GM18505 (cell line): ENCODE results near the gene LRRC14B.

Experiments
- ATAC-seq: cut with Tn5 transposase; IDR thresholded peaks from one replicate; pipeline ENCODE4 v1.9.1; 2021; ENCODE audit not compliant: unreplicated experiment
- POLR2A ChIP-seq: IDR thresholded peaks from 4 replicates; pipeline ENCODE4 v1.6.1; 2011; ENCODE audit warnings: borderline replicate concordance; ENCODE audit not compliant: insufficient read depth, insufficient read length; ENCODE audit errors: extremely low read depth

The LRRC14B gene

GRCh38 chr5:155651-156410 is 35.5 kb upstream of the LRRC14B start:
- ATAC-seq = no peak
- TF ChIP-seq POLR2A = no peak

GRCh38 chr5:156411-157072 is 34.8 kb upstream of the LRRC14B start:
- no peak for TF ChIP-seq POLR2A
- ATAC-seq = no peak

DNA sequence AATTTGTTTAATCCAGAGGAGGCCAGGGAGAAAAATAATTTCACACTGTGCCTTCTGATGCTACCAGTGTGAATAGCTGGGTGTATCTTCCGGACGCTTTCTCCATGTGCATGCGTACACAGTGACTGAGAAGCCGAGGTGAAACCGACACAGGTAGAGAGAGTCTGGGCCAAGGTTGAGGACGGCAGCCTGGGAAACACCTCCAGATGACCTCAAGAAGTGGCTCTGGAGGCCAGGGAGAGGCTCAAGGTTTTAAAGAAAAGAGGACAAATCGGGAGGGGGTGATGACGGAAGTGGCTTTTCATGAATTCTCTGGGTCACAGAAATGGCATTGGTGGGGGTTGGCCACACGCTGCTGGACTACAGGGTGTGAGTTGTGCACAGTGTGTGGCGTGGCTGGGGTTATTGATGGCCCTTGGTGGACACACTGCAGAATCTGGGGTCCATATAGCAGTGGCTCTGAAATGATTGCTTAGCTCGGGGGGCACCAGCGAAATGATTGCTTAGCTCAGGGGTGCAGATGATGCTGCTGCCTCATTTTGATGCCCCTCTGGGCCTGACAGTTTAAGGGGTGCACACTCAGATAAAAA is 34.1 kb upstream of the LRRC14B start:
- no peak for TF ChIP-seq POLR2A
- ATAC-seq = no peak

DNA sequence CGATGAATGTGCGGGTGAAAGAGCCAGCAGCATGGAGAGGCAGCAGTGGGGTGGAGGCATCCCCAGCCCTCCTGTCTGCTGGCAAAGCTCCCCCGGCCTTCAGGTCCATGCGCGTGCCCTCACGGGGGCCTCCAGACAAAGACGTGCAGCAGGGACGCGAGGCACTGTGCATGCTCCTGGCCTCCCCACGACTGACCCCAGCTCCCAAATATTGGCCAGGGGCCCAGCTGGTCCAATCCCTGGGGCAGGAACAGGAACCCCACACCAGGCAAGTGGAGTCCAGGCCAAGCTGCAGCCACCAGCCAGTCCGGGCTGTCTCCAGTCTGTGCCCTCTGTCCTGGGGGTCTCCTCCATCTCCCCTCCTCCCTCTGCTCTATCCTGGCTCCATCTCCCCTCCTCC is 33.5 kb upstream of the LRRC14B start:
- no peak for TF ChIP-seq POLR2A
- ATAC-seq = no peak

- no peak for ATAC-seq
- no peak for TF ChIP-seq POLR2A
Measured at GRCh38 chr5:158807-159447, 32.4 kb upstream of the LRRC14B start.

GRCh38 chr5:159448-160172 is 31.7 kb upstream of the LRRC14B start:
- TF ChIP-seq POLR2A = no peak
- no peak for ATAC-seq

DNA sequence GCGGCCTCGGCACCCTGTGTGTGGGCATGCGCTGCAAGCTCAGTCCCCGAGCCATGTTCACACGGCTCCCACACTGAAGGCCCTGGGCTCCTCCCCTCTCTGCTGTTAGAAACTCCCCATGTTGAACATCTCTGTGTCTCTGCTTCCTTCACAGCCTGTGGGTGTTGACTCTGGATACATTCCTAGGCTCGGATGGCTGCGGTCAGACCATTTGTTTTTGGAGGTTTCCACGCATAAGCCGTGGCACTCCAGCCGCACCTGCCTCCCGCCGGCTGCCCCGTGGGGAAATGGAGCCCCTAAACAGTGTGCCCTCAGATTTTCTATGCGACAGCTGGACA is 31.2 kb upstream of the LRRC14B start:
- ATAC-seq = no peak
- no peak for TF ChIP-seq POLR2A

DNA sequence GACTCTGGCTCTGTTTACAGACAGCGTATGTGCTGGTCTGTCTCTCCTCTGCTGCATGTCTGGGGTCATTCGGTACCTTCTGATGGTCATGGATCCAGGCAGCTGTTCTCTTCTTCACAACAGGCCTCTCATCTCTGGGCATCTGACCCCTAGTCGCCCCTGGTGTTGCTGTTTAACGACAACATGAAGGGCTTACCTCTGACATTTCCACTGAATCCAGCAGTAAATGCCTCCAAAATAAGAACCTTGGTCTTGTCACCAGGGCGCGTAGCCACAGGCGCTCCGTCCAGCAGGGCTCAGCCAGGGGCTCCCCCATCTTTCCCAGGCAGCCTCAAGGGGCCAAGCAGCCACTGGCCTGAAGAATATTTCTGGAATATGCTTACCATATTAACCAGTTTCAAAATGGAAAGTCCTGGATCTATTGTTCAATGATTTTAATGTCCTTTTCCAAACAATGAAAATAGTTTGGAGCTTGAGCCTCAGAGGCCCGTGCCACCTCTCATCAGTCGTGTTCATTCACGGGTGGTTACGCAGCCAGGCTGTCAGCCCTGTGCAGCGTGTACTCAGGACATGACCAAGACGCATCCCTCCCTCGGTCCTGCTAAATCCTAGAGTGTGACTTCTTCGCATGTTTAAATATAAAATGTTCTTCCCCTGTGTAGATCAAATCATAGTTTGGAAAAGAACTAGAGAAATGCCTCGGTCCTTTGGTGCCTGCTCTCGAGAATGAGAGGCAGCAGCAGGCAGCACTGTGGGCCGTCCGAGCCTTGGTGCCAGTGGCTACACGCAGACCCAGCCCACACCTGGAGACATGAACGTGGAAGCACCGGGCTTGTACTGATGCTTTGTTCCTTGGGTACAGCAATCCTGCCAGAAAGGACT is 30.1 kb upstream of the LRRC14B start:
- ATAC-seq = no peak
- TF ChIP-seq POLR2A = no peak

- TF ChIP-seq POLR2A = no peak
- no peak for ATAC-seq
Measured at GRCh38 chr5:161803-162110, 29.5 kb upstream of the LRRC14B start.

- no peak for ATAC-seq
- TF ChIP-seq POLR2A = no peak
Measured at GRCh38 chr5:162190-162564, 29.1 kb upstream of the LRRC14B start.

DNA sequence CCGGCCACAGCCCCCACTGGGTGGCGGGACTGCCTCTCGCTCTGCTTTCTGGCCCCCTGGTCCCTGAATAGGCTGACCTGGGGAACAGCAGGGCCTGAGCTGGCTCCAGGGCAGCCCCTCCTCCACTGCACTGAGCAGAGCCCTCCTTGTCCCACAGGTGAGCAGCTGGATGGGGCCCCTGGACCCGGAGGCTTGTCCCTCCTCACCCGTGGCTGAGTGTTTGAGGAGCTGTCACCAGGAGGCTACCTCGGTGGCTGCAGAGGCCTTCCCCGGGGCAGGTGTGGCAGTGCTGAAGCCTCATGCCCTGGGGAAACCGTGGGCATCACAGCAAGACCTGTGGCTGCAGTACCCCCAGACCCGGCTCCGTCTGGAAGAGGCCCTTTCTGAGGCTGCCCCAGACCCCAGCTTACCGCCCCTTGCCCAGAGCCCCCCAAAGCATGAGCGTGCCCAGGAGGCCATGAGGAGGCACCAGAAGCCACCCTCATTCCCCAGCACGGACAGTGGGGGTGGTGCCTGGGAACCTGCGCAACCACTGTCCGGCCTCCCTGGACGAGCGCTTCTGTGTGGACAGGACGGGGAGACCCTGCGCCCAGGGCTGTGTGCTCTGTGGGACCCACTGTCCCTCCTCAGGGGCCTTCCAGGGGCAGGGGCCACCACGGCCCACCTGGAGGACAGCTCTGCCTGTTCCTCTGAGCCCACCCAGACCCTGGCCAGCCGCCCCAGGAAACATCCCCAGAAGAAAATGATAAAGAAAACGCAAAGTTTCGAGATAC is 28.5 kb upstream of the LRRC14B start:
- no peak for ATAC-seq
- no peak for TF ChIP-seq POLR2A

DNA sequence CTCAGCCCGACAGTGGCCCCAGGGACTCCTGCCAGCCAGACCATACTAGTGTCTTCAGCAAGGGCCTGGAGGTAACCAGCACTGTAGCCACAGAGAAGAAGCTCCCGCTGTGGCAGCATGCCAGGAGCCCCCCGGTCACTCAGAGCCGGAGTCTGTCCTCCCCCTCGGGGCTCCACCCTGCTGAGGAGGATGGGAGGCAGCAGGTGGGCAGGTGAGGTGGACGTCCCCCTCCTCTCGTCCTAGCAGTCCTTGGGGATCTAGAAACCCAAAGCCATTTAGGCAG is 28.0 kb upstream of the LRRC14B start:
- no peak for ATAC-seq
- no peak for TF ChIP-seq POLR2A
